A549 (cell line): Measurements from ENCODE around the gene ZNF618. TPM values are rescaled to one million over a fixed set of nuclear protein-coding genes. Genes with fewer than 3 reads are reported as not detected.

Experiments
- ATAC-seq, 2 experiments: fragments of 200-7000 bp in 1 of 2; fragments of >200 bp in 1 of 2; cut with Nextera tagmentation in 1 of 2; cut with Tn5 transposase in 1 of 2; 3 replicates each; pipeline versions ENCODE4 v1.8.0 to v1.9.1; 2018 to 2020; ENCODE audit warnings: mild to moderate bottlenecking in 1 of 2, moderate library complexity in 1 of 2
- CTCF ChIA-PET: fragments of 300-600 bp; sonication (Branson Sonifier 250); formaldehyde crosslinking; extraction: SDS; loops from one replicate; lab custom pipeline; 2021; ENCODE audit warnings: antibody characterized with exemption, inconsistent platforms; lab: Yijun Ruan, JAX
- POLR2A ChIA-PET: fragments of 350-600 bp; formaldehyde crosslinking; extraction: SDS; loops from one replicate; lab custom pipeline; 2021; ENCODE audit warnings: antibody characterized with exemption, inconsistent platforms; lab: Yijun Ruan, JAX
- DNase-seq, 2 experiments: peaks; one replicate each; pipeline versions ENCODE4 v3.0.0 to v3.0.0-alpha.2; 2011 to 2016; ENCODE audit warnings: low read depth in 1 of 2, low spot score in 1 of 2
- FAIRE-seq: peaks from 2 replicates; lab custom pipeline; 2011; peaks lifted over from hg19 to GRCh38; lab: Jason Lieb, UNC
- H3K27ac ChIP-seq, 2 experiments: fragments of >200 bp; sonication (Bioruptor Twin); formaldehyde crosslinking; 3 replicates each; pipeline ENCODE4 v1.5.1; 2016 to 2017
- H3K4me1 ChIP-seq: fragments of >200 bp; sonication (Bioruptor Twin); formaldehyde crosslinking; 3 replicates; pipeline ENCODE4 v1.6.1; 2016
- H3K4me2 ChIP-seq: fragments of >200 bp; sonication (Bioruptor Twin); formaldehyde crosslinking; 3 replicates; pipeline ENCODE4 v1.6.1; 2016
- H3K4me3 ChIP-seq: fragments of >200 bp; sonication (Bioruptor Twin); formaldehyde crosslinking; 3 replicates; pipeline ENCODE4 v1.5.1; 2016
- H3K9me3 ChIP-seq: fragments of >200 bp; sonication (Bioruptor Twin); formaldehyde crosslinking; 3 replicates; pipeline ENCODE4 v1.6.1; 2016
- BHLHE40 ChIP-seq: IDR thresholded peaks from 2 replicates; pipeline ENCODE4 v1.6.1; 2012; ENCODE audit warnings: low read depth, low read length, inconsistent platforms
- CHD2 ChIP-seq: fragments of 150-350 bp; IDR thresholded peaks from 2 replicates; pipeline ENCODE4 v1.6.1; 2014; ENCODE audit warnings: low read length; ENCODE audit not compliant: partially characterized antibody
- CTCF ChIP-seq: fragments of >200 bp; sonication (Bioruptor Twin); formaldehyde crosslinking; IDR thresholded peaks from 3 replicates; pipeline ENCODE4 v1.5.1; 2016
- E2F6 ChIP-seq: IDR thresholded peaks from 2 replicates; pipeline ENCODE4 v1.6.1; 2012; ENCODE audit warnings: low read depth, borderline replicate concordance
- EHMT2 ChIP-seq: fragments of 200-600 bp; sonication (generic); IDR thresholded peaks from 2 replicates; pipeline ENCODE4 v1.6.1; 2016; ENCODE audit warnings: antibody characterized with exemption, low read depth, mild to moderate bottlenecking, moderate library complexity
- ESRRA ChIP-seq: fragments of 150-350 bp; IDR thresholded peaks from 2 replicates; pipeline ENCODE4 v1.6.1; 2014; ENCODE audit warnings: mild to moderate bottlenecking, low read length, borderline replicate concordance
- FOSB ChIP-seq: fragments of 250-450 bp; sonication (Bioruptor Pico); IDR thresholded peaks from 2 replicates; pipeline ENCODE4 v1.5.0; 2020; ENCODE audit warnings: mild to moderate bottlenecking, moderate library complexity
- FOXS1 ChIP-seq: fragments of 250-450 bp; sonication (Bioruptor Pico); IDR thresholded peaks from 2 replicates; pipeline ENCODE4 v1.5.0; 2020; ENCODE audit warnings: mild to moderate bottlenecking, moderate library complexity
- GATA3 ChIP-seq: IDR thresholded peaks from 2 replicates; pipeline ENCODE4 v1.6.1; 2012; ENCODE audit warnings: borderline replicate concordance
- HDAC2 ChIP-seq: fragments of 200-600 bp; sonication (generic); IDR thresholded peaks from 2 replicates; pipeline ENCODE4 v1.6.1; 2016
- HES2 ChIP-seq: fragments of >200 bp; sonication (Bioruptor Twin); formaldehyde crosslinking; IDR thresholded peaks from 2 replicates; pipeline ENCODE4 v1.6.1; 2016
- HOXA7 ChIP-seq: fragments of 250-450 bp; sonication (Bioruptor Pico); IDR thresholded peaks from 2 replicates; pipeline ENCODE4 v1.5.0; 2020; ENCODE audit warnings: mild to moderate bottlenecking, moderate library complexity
- HOXB13 ChIP-seq: fragments of 250-450 bp; sonication (Bioruptor Pico); IDR thresholded peaks from 2 replicates; pipeline ENCODE4 v1.5.0; 2020; ENCODE audit warnings: low read depth, mild to moderate bottlenecking, moderate library complexity
- JUN ChIP-seq, 2 experiments: fragments of >200 bp; sonication (Bioruptor Twin); formaldehyde crosslinking; IDR thresholded peaks; 2 replicates in 1 of 2; 3 replicates in 1 of 2; pipeline ENCODE4 v1.6.1; 2016 to 2017
- KDM1A ChIP-seq: fragments of 200-600 bp; sonication (generic); IDR thresholded peaks from 2 replicates; pipeline ENCODE4 v1.6.1; 2016; ENCODE audit warnings: low read depth, mild to moderate bottlenecking
- KDM5A ChIP-seq: fragments of 200-600 bp; sonication (generic); IDR thresholded peaks from 2 replicates; pipeline ENCODE4 v1.6.1; 2016; ENCODE audit warnings: antibody characterized with exemption, mild to moderate bottlenecking
- MAFK ChIP-seq: fragments of 450-650 bp; IDR thresholded peaks from 2 replicates; pipeline ENCODE4 v1.6.1; 2014; ENCODE audit not compliant: partially characterized antibody
- MAX ChIP-seq: IDR thresholded peaks from 2 replicates; pipeline ENCODE4 v1.6.1; 2012
- MYC ChIP-seq: IDR thresholded peaks from 2 replicates; pipeline ENCODE4 v1.6.1; 2012; ENCODE audit warnings: mild to moderate bottlenecking, inconsistent platforms, low read length, improper control_type of control experiment, borderline replicate concordance
- NFE2L2 ChIP-seq: fragments of 150-350 bp; conservative IDR thresholded peaks from 2 replicates; pipeline ENCODE4 v1.6.1; 2014; ENCODE audit warnings: low read length
- NR3C1 ChIP-seq: fragments of >200 bp; sonication (Bioruptor Twin); formaldehyde crosslinking; IDR thresholded peaks from 3 replicates; pipeline ENCODE4 v1.6.1; 2017
- POLR2AphosphoS2 ChIP-seq: conservative IDR thresholded peaks from 2 replicates; pipeline ENCODE4 v1.6.1; 2012; ENCODE audit warnings: low read length, improper control_type of control experiment, inconsistent platforms
- RAD21 ChIP-seq, 2 experiments: fragments of >200 bp in 1 of 2; sonication (Bioruptor Twin) in 1 of 2; formaldehyde crosslinking in 1 of 2; IDR thresholded peaks in 1 of 2; conservative IDR thresholded peaks in 1 of 2; 2 replicates in 1 of 2; 3 replicates in 1 of 2; pipeline ENCODE4 v1.6.1; 2012 to 2018; ENCODE audit warnings: inconsistent platforms in 1 of 2
- RCOR1 ChIP-seq: fragments of 150-350 bp; IDR thresholded peaks from 2 replicates; pipeline ENCODE4 v1.6.1; 2014; ENCODE audit warnings: antibody characterized with exemption, low read length, low read depth
- RFX5 ChIP-seq: fragments of 450-650 bp; IDR thresholded peaks from 2 replicates; pipeline ENCODE4 v1.7.1; 2014; ENCODE audit warnings: antibody characterized with exemption, mild to moderate bottlenecking, moderate library complexity
- SMC3 ChIP-seq: fragments of >200 bp; sonication (Bioruptor Twin); formaldehyde crosslinking; IDR thresholded peaks from 3 replicates; pipeline ENCODE4 v1.6.1; 2018; ENCODE audit warnings: inconsistent platforms
- SREBF2 ChIP-seq: fragments of 450-650 bp; IDR thresholded peaks from 2 replicates; pipeline ENCODE4 v1.6.1; 2014; ENCODE audit warnings: mild to moderate bottlenecking, moderate library complexity
- ZC3H11A ChIP-seq: fragments of 450-650 bp; IDR thresholded peaks from 2 replicates; pipeline ENCODE4 v1.6.1; 2014; ENCODE audit warnings: antibody characterized with exemption, mild to moderate bottlenecking
- ZFP36 ChIP-seq: fragments of 450-650 bp; IDR thresholded peaks from 2 replicates; pipeline ENCODE4 v1.6.1; 2014; ENCODE audit warnings: borderline replicate concordance; ENCODE audit not compliant: partially characterized antibody
- ZSCAN20 ChIP-seq: fragments of 250-450 bp; sonication (Bioruptor Pico); IDR thresholded peaks from 2 replicates; pipeline ENCODE4 v1.8.0; 2022; ENCODE audit warnings: mild to moderate bottlenecking, moderate library complexity
- WGBS: methylation state at CpG from one replicate; pipeline ENCODE4 v1.1.6; 2017; ENCODE audit errors: missing lambda C conversion rate; 5-methylcytosine and 5-hydroxymethylcytosine counted together
- polyA plus RNA-seq, 4 experiments: library from polyadenylated mRNA; depleted of rRNA in 3 of 4; stranded (reverse); fragments of >200 nt; fragmentation: RNase III in 1 of 4; extraction: RNeasy Plus Mini Kit Qiagen cat#74134 plus additional on column Dnase treatment in 1 of 4; gene quantifications; 2 replicates in 3 of 4; 3 replicates in 1 of 4; pipeline ENCODE4 v1.2.3, GENCODE V29; 2011 to 2017

The ZNF618 gene
- polyA plus RNA-seq, 2 of the 4 experiments (the other 2 are of a cell fraction) = 9.0 to 10.0 TPM

GRCh38 chr9:113998525-113999255 is 122.6 kb downstream of the ZNF618 start:
- DNase-seq = peak; percentile 10 to 21
- FAIRE-seq = no peak
- POLR2A ChIA-PET = no interaction called here

GRCh38 chr9:113999256-114000062 is 123.3 kb downstream of the ZNF618 start:
- no peaks in the 10 kb centered on the region for H3K4me1 ChIP-seq
- 95% methylated on average over 13 of the region's 17 CpGs for WGBS
- no peak for DNase-seq
- peak in 1 of 2 experiments; percentile 12; a peak in 1 of 6 replicates for ATAC-seq
- no peaks in the 10 kb centered on the region for H3K9me3 ChIP-seq
- TF ChIP-seq HOXA7 (CRISPR knock-in tag) (no peak), JUN (IDR thresholded peaks at IDR 0.05) (no peak), ZC3H11A (no peak), ZSCAN20 (CRISPR knock-in tag) (no peak), NFE2L2 (no peak), BHLHE40 (no peak), HES2 (no peak), RFX5 (no peak), RCOR1 (no peak), SREBF2 (no peak), FOSB (no peak), KDM5A (no peak), POLR2AphosphoS2 (no peak)
- peak overlapping the region in 1 of 2 experiments; percentile 28; a peak in 1 of 6 replicates for H3K27ac ChIP-seq
- H3K4me2 ChIP-seq = no peak overlapping the region
- no peak for FAIRE-seq
- CTCF ChIA-PET = interaction anchor here (0.8 kb wide), 1 partner anchor 109 kb away, joined by 3 read pairs; no protein-coding TSS in a partner anchor
- POLR2A ChIA-PET = no interaction called here
- H3K4me3 ChIP-seq = no peak overlapping the region

More at GRCh38 chr9:113998525-113999255, 122.6 kb downstream of the ZNF618 start:
- no peak for TF ChIP-seq EHMT2
- TF ChIP-seq SMC3 = peak; percentile 43; the same call in 2 of the 3 replicates
- no peak for TF ChIP-seq GATA3
- TF ChIP-seq RAD21 (conservative IDR thresholded peaks at IDR 0.05 in 1 of 2, IDR thresholded peaks at IDR 0.05 in 1 of 2) = peak; percentile 34 to 42
- TF ChIP-seq CTCF = peak; percentile 28
- TF ChIP-seq CHD2 = no peak
- H3K4me1 ChIP-seq = no peaks in the 10 kb centered on the region
- H3K27ac ChIP-seq = peak overlapping the region in 1 of 2 experiments; percentile 28; a peak in 1 of 6 replicates
- CTCF ChIA-PET = interaction anchor here (0.6 to 0.8 kb wide), 2 partner anchors 60 to 109 kb away, joined by 3 read pairs; no protein-coding TSS in a partner anchor
- H3K9me3 ChIP-seq = no peaks in the 10 kb centered on the region
- H3K4me2 ChIP-seq = no peak overlapping the region
- 85% methylated on average over 13 of the region's 16 CpGs for WGBS
- H3K4me3 ChIP-seq = no peak overlapping the region
- ATAC-seq = peak; percentile 51 to 77; a peak in 4 of 6 replicates

- no peak overlapping the region for H3K27ac ChIP-seq
- ChIA-PET CTCF (no interaction called here), POLR2A (no interaction called here)
- no peaks in the 10 kb centered on the region for H3K4me1 ChIP-seq
- FAIRE-seq (no peak), ATAC-seq (no peak), DNase-seq (no peak)
- H3K9me3 ChIP-seq = no peaks in the 10 kb centered on the region
- WGBS = 92% methylated on average over 13 of the region's 13 CpGs
- H3K4me3 ChIP-seq = no peak overlapping the region
- H3K4me2 ChIP-seq = no peak overlapping the region
- TF ChIP-seq FOXS1 (no peak), E2F6 (no peak), HDAC2 (no peak), MAX (no peak), KDM1A (no peak), MAFK (no peak), RAD21 (conservative IDR thresholded peaks at IDR 0.05 in 1 of 2, IDR thresholded peaks at IDR 0.05 in 1 of 2) (no peak), MYC (no peak), ESRRA (no peak), CHD2 (no peak), FOSB (no peak), NR3C1 (no peak), HOXB13 (no peak), ZFP36 (no peak)
These were observed 124.0 kb downstream of the ZNF618 start for GRCh38 chr9:114000063-114000454.
